Right lobe of liver (tissue), 4 donors: ENCODE data around the gene C5AR1.

ENCODE experiments used
- CTCF ChIP-seq, 4 donors: fragments of 200-600 bp in 3 of 4; fragments of 450-650 bp in 1 of 4; IDR thresholded peaks; one replicate each; pipeline versions ENCODE4 v1.5.1 to v1.8.0; 2016 to 2022; ENCODE audit warnings: antibody characterized with exemption in 4 of 4, mild to moderate bottlenecking in 2 of 4
- POLR2A ChIP-seq: fragments of 450-650 bp; IDR thresholded peaks from one replicate; pipeline ENCODE4 v1.6.1; 2017; ENCODE audit warnings: antibody characterized with exemption, mild to moderate bottlenecking
- donor health status: DM: no; HTN: no; CAD: no.
- donor health status: DM: no; HTN: no; CAD: no.
- donor health status: DM: no; HTN: yes; CAD: no.

- TF ChIP-seq CTCF (IDR thresholded peaks at IDR 0.05), result no peak
- TF ChIP-seq POLR2A, result no peak
Measured at GRCh38 chr19:47323409-47323808, 13.7 kb downstream of the C5AR1 start.
